K562 (cell line): ENCODE results near the gene USP10. TPM values are rescaled to one million over a fixed set of nuclear protein-coding genes. Genes with fewer than 3 reads are reported as not detected.

Experiments used
- BRD4 ChIP-seq: fragments of 200-600 bp; sonication (generic); IDR thresholded peaks from 2 replicates; pipeline ENCODE4 v1.6.1; 2017; ENCODE audit warnings: inconsistent platforms
- GATAD2A ChIP-seq: fragments of 450-650 bp; IDR thresholded peaks from 2 replicates; pipeline ENCODE4 v1.6.1; 2017
- GTF2F1 ChIP-seq: IDR thresholded peaks from 2 replicates; pipeline ENCODE4 v1.6.1; 2011; ENCODE audit warnings: low read depth, low read length, improper control_type of control experiment
- MED1 ChIP-seq: sonication (generic); formaldehyde crosslinking; IDR thresholded peaks from 2 replicates; pipeline ENCODE4 v1.8.1; 2023; ENCODE audit warnings: missing genetic modification reagents, borderline replicate concordance
- NR2C1 ChIP-seq, 2 experiments: fragments of 450-650 bp; IDR thresholded peaks; 2 replicates each; pipeline ENCODE4 v1.6.1; 2017; ENCODE audit warnings: mild to moderate bottlenecking in 2 of 2, antibody characterized with exemption in 1 of 2, inconsistent platforms in 1 of 2, missing compliant biosample characterization in 1 of 2, missing genetic modification characterization in 1 of 2
- PHTF2 ChIP-seq: fragments of 250-450 bp; sonication (Bioruptor Pico); IDR thresholded peaks from 2 replicates; pipeline ENCODE4 v1.5.0; 2021; ENCODE audit warnings: mild to moderate bottlenecking
- PURB ChIP-seq: sonication (generic); formaldehyde crosslinking; IDR thresholded peaks from 2 replicates; pipeline ENCODE4 v1.9.0; 2021; ENCODE audit warnings: low read depth, mild to moderate bottlenecking, missing genetic modification reagents
- RBM34 ChIP-seq: fragments of 200-400 bp; formaldehyde crosslinking; IDR thresholded peaks from 2 replicates; pipeline ENCODE4 v1.6.1; 2018; ENCODE audit warnings: low read length, borderline replicate concordance; ENCODE audit not compliant: insufficient read depth
- SRF ChIP-seq, 2 experiments: fragments of 250-450, 450-650 bp in 1 of 2; sonication (Bioruptor Pico) in 1 of 2; sonication (generic) in 1 of 2; formaldehyde crosslinking; IDR thresholded peaks; 2 replicates each; pipeline versions ENCODE4 v1.5.0 to v1.5.1; 2020 to 2022; ENCODE audit warnings: mild to moderate bottlenecking in 1 of 2, missing genetic modification reagents in 1 of 2
- USF1 ChIP-seq: sonication (generic); formaldehyde crosslinking; IDR thresholded peaks from 2 replicates; pipeline ENCODE4 v1.9.0; 2022; ENCODE audit warnings: mild to moderate bottlenecking, missing genetic modification reagents
- ZNF174 ChIP-seq: fragments of 250-450 bp; sonication (Bioruptor Pico); IDR thresholded peaks from 2 replicates; pipeline ENCODE4 v1.4.0; 2020; ENCODE audit warnings: mild to moderate bottlenecking
- ZNF232 ChIP-seq: sonication (generic); formaldehyde crosslinking; IDR thresholded peaks from 2 replicates; pipeline ENCODE4 v1.8.0; 2022; ENCODE audit warnings: mild to moderate bottlenecking, missing genetic modification reagents
- ZNF449 ChIP-seq: fragments of 250-450 bp; sonication (Bioruptor Pico); IDR thresholded peaks from 2 replicates; pipeline ENCODE4 v1.8.0; 2022; ENCODE audit warnings: moderate library complexity, mild to moderate bottlenecking, inconsistent platforms
- ZNF507 ChIP-seq: conservative IDR thresholded peaks from 2 replicates; pipeline ENCODE4 v1.6.1; 2017; ENCODE audit warnings: missing genetic modification characterization, missing compliant biosample characterization
- polyA plus RNA-seq, 8 experiments: library from polyadenylated mRNA; depleted of rRNA in 4 of 8; stranded (reverse) in 5 of 8; unstranded in 3 of 8; fragments of >200 nt; fragmentation: Nextera tagmentation in 2 of 8; fragmentation: Illumina TruSeq in 1 of 8; extraction: Ambion mirVana in 2 of 8; extraction: Trizol in 1 of 8; gene quantifications; 2 replicates each; pipeline versions ENCODE4 v1.2.1 to v1.2.3, GENCODE V29; 2011 to 2014; ENCODE audit warnings: inconsistent platforms in 1 of 8, missing spikeins in 1 of 8
- total RNA-seq, 7 experiments: library from RNA; depleted of rRNA in 6 of 7; stranded (reverse); fragments of >200 nt in 6 of 7; fragmentation: Illumina TruSeq in 2 of 7; extraction: Trizol in 2 of 7; gene quantifications; 2 replicates each; pipeline versions ENCODE4 v1.2.1 to v1.2.3, GENCODE V29; 2011 to 2021; ENCODE audit warnings: low replicate concordance in 1 of 7
- TF ChIP-seq, protein P1 (sequence below): fragments of 150-350 bp; conservative IDR thresholded peaks from 2 replicates; pipeline ENCODE4 v1.6.1; 2014; ENCODE audit warnings: low read length

USP10 gene
- total and polyA plus RNA-seq, 9 of the 15 experiments (the other 6 are each of a cell fraction or from before 2014, with no cell fraction given): 61.7 to 197 (median 116) TPM

DNA sequence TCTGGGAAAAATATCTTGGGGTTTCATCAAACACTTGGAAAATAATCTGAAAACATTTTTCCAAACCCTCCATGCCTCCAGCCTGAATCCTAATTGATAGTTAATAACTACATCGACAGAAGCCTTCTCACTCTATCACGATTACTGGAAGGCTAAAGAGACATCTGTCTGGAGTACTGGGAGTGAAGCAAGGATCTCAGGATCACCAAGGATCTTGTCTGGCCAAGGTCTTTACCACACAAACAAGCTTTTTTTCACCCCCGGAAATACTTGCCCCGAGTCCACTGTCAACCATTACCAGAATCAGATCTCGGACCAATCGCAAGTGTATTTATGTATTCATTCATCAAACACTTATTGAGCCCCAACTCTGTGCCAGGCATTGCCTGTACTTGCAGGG, 91.7 kb downstream of the USP10 start (continued):
- TF ChIP-seq RBM34: no peak
- no peak for TF ChIP-seq GTF2F1
- no peak for TF ChIP-seq NR2C1 (IDR thresholded peaks at IDR 0.05)
- no peak for TF ChIP-seq NR2C1 (tag; IDR thresholded peaks at IDR 0.05)
- TF ChIP-seq SRF (CRISPR knock-in tag; IDR thresholded peaks at IDR 0.05): no peak
- TF ChIP-seq ZNF449 (CRISPR knock-in tag): no peak
- TF ChIP-seq MED1 (CRISPR knock-in tag): no peak
- no peak for TF ChIP-seq PHTF2 (CRISPR knock-in tag)
- TF ChIP-seq, protein P1, sequence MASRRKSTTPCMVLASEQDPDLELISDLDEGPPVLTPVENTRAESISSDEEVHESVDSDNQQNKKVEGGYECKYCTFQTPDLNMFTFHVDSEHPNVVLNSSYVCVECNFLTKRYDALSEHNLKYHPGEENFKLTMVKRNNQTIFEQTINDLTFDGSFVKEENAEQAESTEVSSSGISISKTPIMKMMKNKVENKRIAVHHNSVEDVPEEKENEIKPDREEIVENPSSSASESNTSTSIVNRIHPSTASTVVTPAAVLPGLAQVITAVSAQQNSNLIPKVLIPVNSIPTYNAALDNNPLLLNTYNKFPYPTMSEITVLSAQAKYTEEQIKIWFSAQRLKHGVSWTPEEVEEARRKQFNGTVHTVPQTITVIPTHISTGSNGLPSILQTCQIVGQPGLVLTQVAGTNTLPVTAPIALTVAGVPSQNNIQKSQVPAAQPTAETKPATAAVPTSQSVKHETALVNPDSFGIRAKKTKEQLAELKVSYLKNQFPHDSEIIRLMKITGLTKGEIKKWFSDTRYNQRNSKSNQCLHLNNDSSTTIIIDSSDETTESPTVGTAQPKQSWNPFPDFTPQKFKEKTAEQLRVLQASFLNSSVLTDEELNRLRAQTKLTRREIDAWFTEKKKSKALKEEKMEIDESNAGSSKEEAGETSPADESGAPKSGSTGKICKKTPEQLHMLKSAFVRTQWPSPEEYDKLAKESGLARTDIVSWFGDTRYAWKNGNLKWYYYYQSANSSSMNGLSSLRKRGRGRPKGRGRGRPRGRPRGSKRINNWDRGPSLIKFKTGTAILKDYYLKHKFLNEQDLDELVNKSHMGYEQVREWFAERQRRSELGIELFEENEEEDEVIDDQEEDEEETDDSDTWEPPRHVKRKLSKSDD: no peak
- no peak for TF ChIP-seq BRD4
- no peak for TF ChIP-seq ZNF507 (tag)
- TF ChIP-seq USF1 (CRISPR knock-in tag): no peak
- TF ChIP-seq ZNF174: no peak
- TF ChIP-seq ZNF232: no peak
- no peak for TF ChIP-seq GATAD2A
- TF ChIP-seq PURB (CRISPR knock-in tag): no peak
- TF ChIP-seq, all 486 proteins: peak for 0
